UCSD-AML1 (cell line): ENCODE data around the gene TMPRSS3.

Experiments
- DNase-seq: peaks from one replicate; lab custom pipeline; 2025; ENCODE audit not compliant: unreplicated experiment; lab: John Stamatoyannopoulos, UW

The TMPRSS3 gene

GRCh38 chr21:42429021-42429420 lies 33.2 kb upstream of the TMPRSS3 start:
- no peak for DNase-seq

- DNase-seq = no peak
Observed at GRCh38 chr21:42427809-42428419, 32.1 kb upstream of the TMPRSS3 start.

- DNase-seq = no peak
Observed at GRCh38 chr21:42426876-42427480, 31.1 kb upstream of the TMPRSS3 start.

GRCh38 chr21:42426424-42426823 lies 30.6 kb upstream of the TMPRSS3 start:
- no peak for DNase-seq

- no peak for DNase-seq
Observed at GRCh38 chr21:42425591-42425990, 29.7 kb upstream of the TMPRSS3 start.

- peak; percentile 72 for DNase-seq
Observed at GRCh38 chr21:42424914-42425541, 29.2 kb upstream of the TMPRSS3 start.

- no peak for DNase-seq
Observed at GRCh38 chr21:42423685-42424084, 27.8 kb upstream of the TMPRSS3 start.

- DNase-seq = no peak
Observed at GRCh38 chr21:42423197-42423675, 27.4 kb upstream of the TMPRSS3 start.

- DNase-seq = no peak
Observed at GRCh38 chr21:42421018-42421793, 25.4 kb upstream of the TMPRSS3 start.

DNA sequence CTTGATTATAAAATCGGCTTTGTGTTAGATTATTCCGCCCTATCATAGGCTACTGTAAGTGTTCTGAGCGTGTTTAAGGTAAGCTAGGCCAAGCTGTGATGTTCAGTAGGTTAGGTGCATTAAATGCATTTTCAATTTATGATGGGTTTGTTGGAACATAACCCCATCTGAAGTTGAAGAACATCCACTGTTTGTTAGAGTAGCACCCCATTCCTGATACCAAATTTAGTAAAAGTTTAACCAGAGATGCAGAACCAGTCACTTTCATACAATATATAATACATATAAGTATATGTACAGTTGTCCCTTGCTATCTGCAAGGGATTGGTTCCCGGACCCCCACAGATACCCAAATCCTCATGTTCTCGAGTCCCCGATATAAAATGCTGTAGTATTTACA lies 24.0 kb upstream of the TMPRSS3 start:
- no peak for DNase-seq

GRCh38 chr21:42418886-42419285 lies 23.0 kb upstream of the TMPRSS3 start:
- DNase-seq = no peak

DNA sequence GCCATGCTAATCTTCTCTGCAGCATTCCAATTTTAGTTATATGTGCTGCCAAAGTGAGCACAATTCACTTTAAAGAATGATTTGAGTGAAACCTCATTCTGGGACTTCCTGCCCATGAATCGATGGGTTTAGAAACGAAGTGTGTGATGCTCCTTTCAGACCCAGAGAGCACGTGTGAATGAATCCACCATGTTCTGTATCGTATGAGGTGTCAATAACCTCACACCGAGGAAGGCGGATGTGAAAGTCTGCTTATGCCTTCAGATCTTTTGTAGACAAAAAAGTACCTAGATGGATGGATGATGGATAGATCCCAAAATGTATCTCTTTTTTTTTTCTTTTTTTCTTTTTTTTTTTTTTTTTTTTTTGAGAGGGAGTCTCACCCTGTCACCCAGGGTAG lies 21.7 kb upstream of the TMPRSS3 start:
- DNase-seq = no peak

DNA sequence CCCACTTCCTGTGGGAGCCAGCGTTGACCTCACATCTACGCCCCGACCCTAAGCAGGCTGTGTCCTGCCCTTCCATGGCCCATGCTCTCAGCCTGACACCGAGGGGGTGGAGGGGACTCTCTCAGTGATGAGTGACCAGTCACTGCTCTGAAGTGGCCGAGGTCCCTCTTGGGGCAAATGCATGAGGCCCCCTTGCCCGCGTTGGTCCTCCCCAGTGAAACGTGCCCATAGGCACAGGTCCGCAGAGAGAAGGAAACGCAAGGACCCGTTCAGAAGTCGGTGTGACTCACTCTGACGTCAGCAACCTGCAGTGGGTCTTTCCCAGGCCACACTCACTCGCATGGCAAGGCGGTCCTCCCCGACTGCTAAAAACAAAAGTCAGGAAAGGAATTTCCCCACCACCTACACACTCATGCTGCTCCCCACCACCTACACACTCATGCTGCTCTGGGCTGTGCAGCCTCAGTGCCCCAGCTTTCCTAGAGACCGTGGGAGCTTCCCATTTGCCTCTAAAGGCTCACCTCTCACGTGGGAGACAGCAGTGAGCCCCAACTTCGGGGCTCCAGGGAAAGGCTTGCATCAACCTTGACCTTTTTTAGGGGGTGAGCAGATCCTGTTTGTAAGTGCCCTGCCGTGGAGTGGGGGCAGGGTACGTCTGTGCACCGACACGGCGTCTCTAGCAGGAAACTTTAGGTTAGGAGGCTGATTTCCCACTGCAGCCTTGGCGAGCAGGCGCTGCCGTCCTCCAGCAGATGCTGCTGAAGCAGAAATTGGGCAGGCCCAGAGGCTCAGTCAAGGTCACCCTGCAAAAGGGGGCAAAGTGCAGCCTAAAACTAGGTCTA lies 19.3 kb upstream of the TMPRSS3 start:
- DNase-seq = peak; percentile 54

- DNase-seq = no peak
Observed at GRCh38 chr21:42414553-42414927, 18.7 kb upstream of the TMPRSS3 start.

- DNase-seq = no peak
Observed at GRCh38 chr21:42414066-42414465, 18.2 kb upstream of the TMPRSS3 start.

GRCh38 chr21:42413500-42413899 lies 17.6 kb upstream of the TMPRSS3 start:
- no peak for DNase-seq

DNA sequence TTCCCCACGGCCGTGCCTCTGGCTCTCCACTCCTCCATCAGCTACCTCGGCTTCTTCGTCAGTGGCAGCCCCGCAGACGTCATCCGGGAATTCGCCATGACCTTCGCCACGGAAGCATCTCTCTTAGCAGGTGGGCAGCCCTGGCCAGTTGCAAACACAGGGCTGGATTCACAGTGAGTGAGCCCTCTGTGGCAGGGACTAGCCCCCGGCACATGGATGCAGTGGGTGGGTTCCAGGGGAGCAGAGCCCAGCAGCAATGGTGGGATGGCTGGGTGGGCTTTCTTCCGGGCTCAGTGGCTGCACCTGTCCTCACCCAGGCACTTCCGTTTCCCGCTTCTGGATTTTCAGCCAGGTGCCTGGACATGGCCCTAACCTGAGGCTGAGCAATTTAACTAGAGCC lies 17.2 kb upstream of the TMPRSS3 start:
- DNase-seq = no peak

GRCh38 chr21:42412636-42412933 lies 16.7 kb upstream of the TMPRSS3 start:
- no peak for DNase-seq

DNA sequence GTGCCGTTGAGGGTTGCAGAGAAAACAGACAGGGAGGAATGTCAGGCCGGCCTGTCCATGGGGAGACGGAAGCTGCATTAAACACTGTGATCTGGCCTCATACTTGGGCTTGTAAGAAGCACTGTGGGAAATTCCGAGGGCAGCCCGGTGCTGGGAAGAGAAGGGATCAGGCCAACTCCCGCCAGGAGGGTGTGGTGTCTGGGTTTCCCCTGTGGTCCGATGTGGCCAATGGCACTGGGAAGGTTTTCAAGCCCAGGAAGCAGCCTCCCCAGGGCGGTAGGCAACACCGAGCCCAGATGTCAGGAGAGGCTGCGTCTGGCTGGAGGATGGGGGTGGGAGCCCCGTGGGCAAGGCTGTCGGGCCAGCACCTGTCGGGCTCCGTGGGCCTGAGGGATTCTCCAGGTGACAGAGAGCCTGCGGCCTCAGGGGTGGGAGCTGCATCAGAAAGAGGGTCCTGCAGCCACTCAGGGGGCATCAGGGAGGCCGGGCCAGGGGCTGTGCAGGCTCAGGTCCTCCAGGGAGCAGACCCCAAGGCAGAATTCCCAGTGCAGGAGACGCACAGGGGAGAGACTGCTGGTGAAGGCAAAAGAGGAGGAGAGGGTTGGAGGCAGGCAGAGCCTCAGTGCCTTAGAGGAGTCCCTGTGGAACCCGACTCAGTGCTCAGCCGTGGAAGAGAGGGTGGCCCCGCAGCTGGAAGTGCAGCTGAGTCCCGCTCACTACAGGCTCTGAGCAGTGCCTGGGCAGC lies 16.2 kb upstream of the TMPRSS3 start:
- no peak for DNase-seq

DNA sequence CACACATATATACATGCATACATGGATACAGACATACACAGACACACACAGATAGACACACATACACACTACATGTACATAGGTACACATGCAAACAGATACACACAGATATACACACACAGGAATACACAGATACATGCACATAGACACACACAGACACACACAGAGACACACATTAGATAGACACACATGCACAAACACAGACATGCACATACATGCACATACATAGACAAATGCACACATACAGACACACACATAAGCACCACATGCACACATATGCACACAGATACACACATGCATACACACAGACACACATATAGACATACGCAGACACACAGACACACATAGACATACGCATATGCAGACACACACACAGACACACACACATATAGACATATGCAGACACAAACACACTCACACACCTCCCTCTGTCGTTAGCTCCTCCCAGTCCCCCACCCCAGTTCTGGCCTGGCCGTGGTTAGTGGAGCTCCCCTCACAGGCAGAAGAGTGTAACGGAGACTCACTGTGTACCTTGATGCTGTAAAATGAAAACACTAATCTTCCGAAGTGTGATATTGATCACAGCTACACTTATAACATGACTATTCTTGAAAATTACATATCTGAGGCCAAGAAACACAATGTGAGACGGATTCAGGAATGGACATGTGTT lies 15.5 kb upstream of the TMPRSS3 start:
- DNase-seq = peak; percentile 23
